HepG2 (cell line): Measurements from ENCODE around the gene TAF12. TPM values are rescaled to one million over a fixed set of nuclear protein-coding genes. Genes with fewer than 3 reads are reported as not detected.

ENCODE experiments used
- FOXP4 ChIP-seq: sonication (generic); formaldehyde crosslinking; IDR thresholded peaks from 2 replicates; pipeline ENCODE4 v1.4.0; 2020; ENCODE audit warnings: missing genetic modification reagents
- HDAC1 ChIP-seq: sonication (generic); formaldehyde crosslinking; IDR thresholded peaks from 2 replicates; pipeline ENCODE4 v1.5.1; 2020; ENCODE audit warnings: mild to moderate bottlenecking, missing genetic modification reagents
- KLF9 ChIP-seq: IDR thresholded peaks from 2 replicates; pipeline ENCODE4 v1.6.1; 2016; ENCODE audit warnings: low read depth
- LBX2 ChIP-seq: sonication (generic); formaldehyde crosslinking; IDR thresholded peaks from 2 replicates; pipeline ENCODE4 v1.5.0; 2020; ENCODE audit warnings: missing genetic modification reagents, mild to moderate bottlenecking, borderline replicate concordance
- MTF1 ChIP-seq: sonication (generic); formaldehyde crosslinking; IDR thresholded peaks from 2 replicates; pipeline ENCODE4 v1.5.0; 2020; ENCODE audit warnings: missing genetic modification reagents
- NFKB2 ChIP-seq: sonication (generic); formaldehyde crosslinking; IDR thresholded peaks from 2 replicates; pipeline ENCODE4 v1.4.0; 2020; ENCODE audit warnings: missing genetic modification reagents, borderline replicate concordance
- PHF20 ChIP-seq: sonication (generic); formaldehyde crosslinking; IDR thresholded peaks from 2 replicates; pipeline ENCODE4 v1.5.0; 2020; ENCODE audit warnings: mild to moderate bottlenecking, missing genetic modification reagents
- RORA ChIP-seq: sonication (generic); formaldehyde crosslinking; IDR thresholded peaks from 2 replicates; pipeline ENCODE4 v1.5.0; 2020; ENCODE audit warnings: mild to moderate bottlenecking, missing genetic modification reagents, moderate library complexity
- SMYD3 ChIP-seq: sonication (generic); formaldehyde crosslinking; IDR thresholded peaks from 2 replicates; pipeline ENCODE4 v1.8.1; 2023; ENCODE audit warnings: mild to moderate bottlenecking, missing genetic modification reagents
- STAT5B ChIP-seq: sonication (generic); formaldehyde crosslinking; IDR thresholded peaks from 2 replicates; pipeline ENCODE4 v1.4.0; 2020; ENCODE audit warnings: missing genetic modification reagents
- XBP1 ChIP-seq: sonication (generic); formaldehyde crosslinking; IDR thresholded peaks from 2 replicates; pipeline ENCODE4 v1.5.0; 2020; ENCODE audit warnings: missing genetic modification reagents
- ZBTB7B ChIP-seq: sonication (generic); formaldehyde crosslinking; IDR thresholded peaks from 2 replicates; pipeline ENCODE4 v1.4.0; 2020; ENCODE audit warnings: missing genetic modification reagents
- ZNF121 ChIP-seq: sonication (generic); formaldehyde crosslinking; IDR thresholded peaks from 2 replicates; pipeline ENCODE4 v1.5.0; 2020; ENCODE audit warnings: mild to moderate bottlenecking, missing genetic modification reagents
- ZNF274 ChIP-seq: sonication (generic); formaldehyde crosslinking; IDR thresholded peaks from 2 replicates; pipeline ENCODE4 v1.5.1; 2020; ENCODE audit warnings: mild to moderate bottlenecking, missing genetic modification reagents
- ZNF30 ChIP-seq: sonication (generic); formaldehyde crosslinking; IDR thresholded peaks from 2 replicates; pipeline ENCODE4 v1.5.0; 2020; ENCODE audit warnings: mild to moderate bottlenecking, missing genetic modification reagents
- ZNF331 ChIP-seq: sonication (generic); formaldehyde crosslinking; IDR thresholded peaks from 2 replicates; pipeline ENCODE4 v1.4.0; 2020; ENCODE audit warnings: missing genetic modification reagents
- ZNF382 ChIP-seq: sonication (generic); formaldehyde crosslinking; IDR thresholded peaks from 2 replicates; pipeline ENCODE4 v1.5.0; 2020; ENCODE audit warnings: missing genetic modification reagents, mild to moderate bottlenecking, borderline replicate concordance
- ZNF607 ChIP-seq: sonication (generic); formaldehyde crosslinking; IDR thresholded peaks from 2 replicates; pipeline ENCODE4 v1.5.1; 2020; ENCODE audit warnings: missing genetic modification reagents, mild to moderate bottlenecking, borderline replicate concordance
- ZNF639 ChIP-seq: conservative IDR thresholded peaks from 2 replicates; pipeline ENCODE4 v1.6.1; 2018; ENCODE audit warnings: missing genetic modification reagents
- ZNF7 ChIP-seq: IDR thresholded peaks from 2 replicates; pipeline ENCODE4 v1.6.1; 2016; ENCODE audit warnings: missing biosample characterization, missing genetic modification reagents
- ZNF841 ChIP-seq: sonication (generic); formaldehyde crosslinking; IDR thresholded peaks from 2 replicates; pipeline ENCODE4 v1.8.1; 2023; ENCODE audit warnings: missing genetic modification reagents, borderline replicate concordance
- polyA plus RNA-seq, 8 experiments: library from polyadenylated mRNA; depleted of rRNA in 3 of 8; stranded (reverse) in 7 of 8; unstranded in 1 of 8; fragments of >200 nt; fragmentation: Illumina TruSeq in 4 of 8; extraction: Trizol in 4 of 8; gene quantifications; 2 replicates each; pipeline versions ENCODE4 v1.2.1 to v1.2.3, GENCODE V29; 2011 to 2016; ENCODE audit warnings: low read depth in 4 of 8, missing spikeins in 1 of 8, mixed read lengths in 1 of 8; ENCODE audit not compliant: insufficient read depth in 1 of 8
- total RNA-seq, 5 experiments: library from RNA; depleted of rRNA; stranded (reverse); fragments of >200 nt; fragmentation: Illumina TruSeq; extraction: Trizol; gene quantifications; 2 replicates each; pipeline ENCODE4 v1.2.3, GENCODE V29; 2016; ENCODE audit warnings: low read depth in 1 of 5
- TF ChIP-seq, protein P1 (sequence below): IDR thresholded peaks from 2 replicates; pipeline ENCODE4 v1.6.1; 2012; ENCODE audit warnings: inconsistent platforms
- TF ChIP-seq, protein P2 (sequence below): sonication (generic); formaldehyde crosslinking; IDR thresholded peaks from 2 replicates; pipeline ENCODE4 v1.4.0; 2020; ENCODE audit warnings: missing genetic modification reagents

Gene TAF12
- total and polyA plus RNA-seq, 2 of the 13 experiments (the other 11 are each of a cell fraction or from before 2014, with no cell fraction given), result 16.3 to 17.1 TPM

DNA sequence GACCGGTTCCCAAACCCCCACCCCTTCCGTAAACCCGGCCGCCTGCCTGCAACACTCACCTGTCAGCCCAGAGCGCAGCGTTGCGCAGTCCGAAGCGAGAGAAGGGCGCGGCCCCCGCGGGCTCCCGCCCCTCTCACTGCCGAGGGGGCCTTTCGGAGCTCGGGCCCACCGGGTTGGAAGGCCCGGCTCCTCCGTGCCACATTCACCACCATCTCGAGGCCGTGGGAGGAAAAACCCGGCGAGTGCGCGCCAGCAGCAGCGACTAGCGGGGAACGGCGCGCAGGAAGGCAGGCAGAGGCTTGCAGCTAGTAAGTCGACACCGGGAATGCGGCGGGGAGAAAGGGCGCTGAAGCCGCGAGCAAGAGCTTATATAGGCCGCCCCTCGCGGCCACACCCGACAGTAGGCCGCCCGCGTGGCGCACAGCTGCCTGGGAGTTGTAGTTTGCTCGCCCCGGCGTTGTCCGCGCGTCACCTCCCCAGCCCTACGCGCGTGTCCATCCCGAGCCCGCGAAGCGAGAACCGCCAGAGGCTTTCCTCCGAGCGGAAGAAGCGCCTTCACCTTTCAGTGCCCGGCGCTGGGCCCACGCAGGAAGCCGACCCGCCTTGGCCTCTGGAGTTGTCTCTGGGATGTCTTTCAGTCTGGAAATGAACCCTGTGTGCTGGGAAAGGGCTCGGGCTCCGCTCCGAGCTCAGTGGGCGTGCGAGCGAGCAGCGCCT is 61.2 kb downstream of the TAF12 start (continued):
- TF ChIP-seq STAT5B (peak; percentile 86; the same call in 1 of the 2 replicates), RORA (no peak), FOXP4 (peak; percentile 57), ZNF607 (CRISPR knock-in tag) (peak; percentile 29; the same call in 1 of the 2 replicates), ZNF382 (CRISPR knock-in tag) (no peak), ZNF841 (0 out of 2 replicates have a peak, but pooled peaks have one; percentile 40), PHF20 (CRISPR knock-in tag) (peak; percentile 60), ZNF331 (CRISPR knock-in tag) (peak; percentile 82), MTF1 (CRISPR knock-in tag) (no peak; the same call in 1 of the 2 replicates), ZNF121 (peak; percentile 67), ZNF639 (CRISPR knock-in tag) (no peak; the same call in 1 of the 2 replicates), LBX2 (peak; percentile 86), XBP1 (CRISPR knock-in tag) (peak; percentile 51), ZNF30 (CRISPR knock-in tag) (peak; percentile 68; the same call in 1 of the 2 replicates), HDAC1 (CRISPR knock-in tag) (peak; percentile 75; the same call in 1 of the 2 replicates), ZNF274 (peak; percentile 95), NFKB2 (CRISPR knock-in tag) (peak; percentile 83; the same call in 1 of the 2 replicates), KLF9 (CRISPR knock-in tag) (no peak), SMYD3 (CRISPR knock-in tag) (peak; percentile 98), ZBTB7B (CRISPR knock-in tag) (no peak), ZNF7 (0 out of 2 replicates have a peak, but pooled peaks have one; percentile 5)
- TF ChIP-seq, protein P1, sequence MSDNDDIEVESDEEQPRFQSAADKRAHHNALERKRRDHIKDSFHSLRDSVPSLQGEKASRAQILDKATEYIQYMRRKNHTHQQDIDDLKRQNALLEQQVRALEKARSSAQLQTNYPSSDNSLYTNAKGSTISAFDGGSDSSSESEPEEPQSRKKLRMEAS, result peak; percentile 90
- TF ChIP-seq, protein P2, sequence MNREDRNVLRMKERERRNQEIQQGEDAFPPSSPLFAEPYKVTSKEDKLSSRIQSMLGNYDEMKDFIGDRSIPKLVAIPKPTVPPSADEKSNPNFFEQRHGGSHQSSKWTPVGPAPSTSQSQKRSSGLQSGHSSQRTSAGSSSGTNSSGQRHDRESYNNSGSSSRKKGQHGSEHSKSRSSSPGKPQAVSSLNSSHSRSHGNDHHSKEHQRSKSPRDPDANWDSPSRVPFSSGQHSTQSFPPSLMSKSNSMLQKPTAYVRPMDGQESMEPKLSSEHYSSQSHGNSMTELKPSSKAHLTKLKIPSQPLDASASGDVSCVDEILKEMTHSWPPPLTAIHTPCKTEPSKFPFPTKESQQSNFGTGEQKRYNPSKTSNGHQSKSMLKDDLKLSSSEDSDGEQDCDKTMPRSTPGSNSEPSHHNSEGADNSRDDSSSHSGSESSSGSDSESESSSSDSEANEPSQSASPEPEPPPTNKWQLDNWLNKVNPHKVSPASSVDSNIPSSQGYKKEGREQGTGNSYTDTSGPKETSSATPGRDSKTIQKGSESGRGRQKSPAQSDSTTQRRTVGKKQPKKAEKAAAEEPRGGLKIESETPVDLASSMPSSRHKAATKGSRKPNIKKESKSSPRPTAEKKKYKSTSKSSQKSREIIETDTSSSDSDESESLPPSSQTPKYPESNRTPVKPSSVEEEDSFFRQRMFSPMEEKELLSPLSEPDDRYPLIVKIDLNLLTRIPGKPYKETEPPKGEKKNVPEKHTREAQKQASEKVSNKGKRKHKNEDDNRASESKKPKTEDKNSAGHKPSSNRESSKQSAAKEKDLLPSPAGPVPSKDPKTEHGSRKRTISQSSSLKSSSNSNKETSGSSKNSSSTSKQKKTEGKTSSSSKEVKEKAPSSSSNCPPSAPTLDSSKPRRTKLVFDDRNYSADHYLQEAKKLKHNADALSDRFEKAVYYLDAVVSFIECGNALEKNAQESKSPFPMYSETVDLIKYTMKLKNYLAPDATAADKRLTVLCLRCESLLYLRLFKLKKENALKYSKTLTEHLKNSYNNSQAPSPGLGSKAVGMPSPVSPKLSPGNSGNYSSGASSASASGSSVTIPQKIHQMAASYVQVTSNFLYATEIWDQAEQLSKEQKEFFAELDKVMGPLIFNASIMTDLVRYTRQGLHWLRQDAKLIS, result peak; percentile 98
